Ascending aorta (tissue), 2 donors: ENCODE results near the gene MICU1. TPM values are rescaled to one million over a fixed set of nuclear protein-coding genes. Genes with fewer than 3 reads are reported as not detected.

Source experiments
- DNase-seq, 2 donors: peaks; one replicate each; pipeline ENCODE4 v3.0.0-alpha.2; 2019; ENCODE audit warnings: low spot score in 2 of 2
- H3K27ac ChIP-seq, 2 donors: fragments of 200-600 bp; sonication (generic); one replicate each; pipeline ENCODE4 v1.5.1; 2016 to 2017; ENCODE audit warnings: mild to moderate bottlenecking in 1 of 2
- H3K27me3 ChIP-seq: fragments of 200-600 bp; sonication (generic); one replicate; pipeline ENCODE4 v1.5.1; 2017
- H3K36me3 ChIP-seq, 2 donors: fragments of 200-600 bp; sonication (generic); one replicate each; pipeline ENCODE4 v1.5.1; 2016
- H3K4me1 ChIP-seq, 2 donors: fragments of 200-600 bp; sonication (generic); one replicate each; pipeline ENCODE4 v1.5.1; 2016 to 2017; ENCODE audit warnings: mild to moderate bottlenecking in 1 of 2
- H3K4me3 ChIP-seq, 2 donors: fragments of 200-600 bp; sonication (generic); one replicate each; pipeline ENCODE4 v1.5.1; 2016 to 2017; ENCODE audit warnings: mild to moderate bottlenecking in 1 of 2
- H3K9me3 ChIP-seq, 2 donors: fragments of 200-600 bp; sonication (generic); one replicate each; pipeline ENCODE4 v1.5.1; 2016
- CTCF ChIP-seq, 3 experiments: fragments of 200-600 bp in 2 of 3; fragments of 450-650 bp in 1 of 3; sonication (generic) in 2 of 3; IDR thresholded peaks; one replicate each; pipeline ENCODE4 v1.5.1; 2016 to 2019; ENCODE audit warnings: antibody characterized with exemption in 3 of 3, mild to moderate bottlenecking in 1 of 3, moderate library complexity in 1 of 3
- intact Hi-C: fragments of 100-400 bp; cut with DNase I; formaldehyde crosslinking; loops from one replicate; pipeline ENCODE4 v1.15.1; 2023
- total RNA-seq: library from RNA; depleted of rRNA; stranded (reverse); fragments of >200 nt; gene quantifications from one replicate; pipeline ENCODE4 v1.1.0, GENCODE V29; 2016

MICU1 gene
- total RNA-seq, 1 donor from 2014 or later, result 18.9 TPM

DNA sequence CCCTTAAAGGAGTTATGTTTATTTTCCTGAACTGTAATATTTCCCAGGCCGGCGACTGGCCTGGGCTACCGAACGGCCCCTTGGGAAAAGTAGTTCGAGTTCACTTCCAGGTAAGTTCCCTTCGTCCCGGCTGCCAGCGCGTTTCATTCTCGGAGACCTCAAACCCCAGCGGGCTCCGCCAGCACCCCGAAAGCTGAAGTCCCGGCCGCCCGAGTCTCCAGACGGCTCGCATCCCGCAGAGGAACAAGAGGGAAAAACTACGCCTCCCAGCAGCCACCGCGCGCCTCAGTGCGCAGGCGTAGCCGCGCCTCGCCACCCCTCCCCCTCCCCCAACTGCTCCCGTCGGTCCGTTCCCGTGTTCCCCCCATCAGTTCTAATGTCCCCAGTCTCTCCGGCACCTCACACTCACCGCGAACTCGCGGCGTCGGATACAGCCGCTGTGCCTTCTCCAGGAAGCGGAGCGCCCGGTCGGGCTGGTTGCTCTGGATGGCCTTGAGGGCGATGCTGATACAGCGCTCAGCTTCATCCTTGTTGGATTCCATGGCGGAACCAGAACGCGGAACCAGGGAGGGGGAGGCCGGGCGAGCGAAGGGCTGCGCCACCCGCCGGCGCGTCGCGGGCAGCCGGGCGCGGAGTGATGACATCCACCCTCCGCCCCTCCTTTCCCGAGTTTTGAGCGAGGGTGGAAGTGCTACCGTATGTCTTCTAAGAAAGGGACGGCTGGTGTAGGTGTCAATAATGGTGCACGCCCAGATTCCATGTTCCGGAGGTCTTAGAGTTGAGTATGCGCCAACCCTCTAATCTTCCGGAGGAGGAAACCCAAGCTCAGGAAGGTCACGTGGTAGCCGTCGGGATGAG, 271.3 kb downstream of the MICU1 start, which contains the start of gene DNAJB12:
TSS of gene DNAJB12 (minus strand) at position 564 of the 858 bp plus-strand sequence. CDS start at position 542, 22 bp downstream.
- Histone ChIP-seq H3K4me3 (peak within 1 kb of the TSS; percentile 96), H3K27ac (peak within 1 kb of the TSS; percentile 98), H3K4me1 (peaks cover 10 to 14% of the 10 kb centered on the region in 2 donors), H3K27me3 (no peaks in the 10 kb centered on the region), H3K9me3 (no peaks in the 10 kb centered on the region), H3K36me3 (peaks cover 0 to 16% of the 10 kb centered on the region in 2 donors)
- DNase-seq, result peak; percentile 68 to 94
- intact Hi-C loops, result loop anchor here (10.0 kb wide), 1 partner anchor 810 kb away; the partner anchor contains the start of genes ECD and FAM149B1
- no peak for TF ChIP-seq CTCF (IDR thresholded peaks at IDR 0.05)

- peak overlapping the region; percentile 98 for H3K27ac ChIP-seq
- intact Hi-C loops, result loop anchor here (10.0 kb wide), 1 partner anchor 811 kb away; the partner anchor contains the start of genes ECD and FAM149B1
Measured at GRCh38 chr10:72353965-72354355, 271.9 kb downstream of the MICU1 start.

DNA sequence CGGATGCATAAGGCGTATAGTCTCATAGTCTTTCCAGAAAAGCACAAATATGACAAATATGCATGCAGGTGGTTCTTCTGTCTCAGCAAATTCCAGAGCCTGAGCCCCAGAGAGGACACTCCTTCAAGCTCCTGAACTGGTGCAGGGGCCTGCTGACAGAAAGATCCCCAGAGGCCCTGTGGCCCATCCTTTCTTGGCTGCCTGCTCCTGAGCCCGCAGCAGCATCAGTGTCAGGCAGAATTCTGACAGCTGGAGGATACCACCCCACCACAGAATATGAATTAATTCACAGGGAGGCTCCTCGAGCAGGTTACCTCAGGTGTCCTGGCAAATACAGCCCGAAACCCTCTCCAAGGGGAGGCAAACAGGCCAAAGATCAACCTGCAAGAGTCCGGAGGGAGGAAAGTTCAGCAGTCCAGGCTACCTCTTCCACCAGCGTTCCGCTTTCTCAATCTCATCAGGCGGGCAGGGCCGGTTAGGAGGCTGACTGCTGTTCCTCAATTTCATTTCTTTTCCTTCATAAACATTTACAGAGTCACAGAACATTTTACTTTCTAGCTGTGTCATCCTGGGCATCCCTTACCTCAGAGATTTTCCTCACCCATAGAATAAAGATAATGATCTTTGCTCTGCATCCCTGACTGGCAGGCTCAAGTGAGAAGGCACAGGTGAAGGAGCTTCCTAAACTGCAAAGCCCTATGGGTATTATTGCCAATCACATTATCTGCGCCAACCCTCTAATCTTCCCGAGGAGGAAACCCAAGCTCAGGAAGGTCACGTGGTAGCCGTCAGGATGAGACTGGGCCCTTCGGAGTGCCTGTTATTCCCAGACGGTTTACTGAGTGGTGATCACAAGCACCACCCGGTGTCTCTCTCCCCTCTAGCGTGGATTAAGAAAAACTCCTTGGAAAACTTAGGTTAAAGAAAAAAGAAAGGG, 272.6 kb downstream of the MICU1 start:
- Histone ChIP-seq H3K27me3 (no peaks in the 10 kb centered on the region), H3K4me1 (peaks cover 10 to 14% of the 10 kb centered on the region in 2 donors), H3K4me3 (peak overlapping the region; percentile 96), H3K36me3 (peaks cover 4 to 28% of the 10 kb centered on the region in 2 donors), H3K27ac (peak overlapping the region; percentile 98), H3K9me3 (no peaks in the 10 kb centered on the region)
- intact Hi-C loops, result loop anchor here (10.0 kb wide), 1 partner anchor 812 kb away; the partner anchor contains the start of genes ECD and FAM149B1
- no peak for DNase-seq
- TF ChIP-seq CTCF (IDR thresholded peaks at IDR 0.05), result no peak

More at GRCh38 chr10:72353965-72354355, 271.9 kb downstream of the MICU1 start:
- no peaks in the 10 kb centered on the region for H3K27me3 ChIP-seq
- no peak for DNase-seq
- no peak for TF ChIP-seq CTCF (IDR thresholded peaks at IDR 0.05)
- peaks cover 10 to 14% of the 10 kb centered on the region in 2 donors for H3K4me1 ChIP-seq
- peak overlapping the region; percentile 96 for H3K4me3 ChIP-seq
- no peaks in the 10 kb centered on the region for H3K9me3 ChIP-seq
- H3K36me3 ChIP-seq, result peaks cover 0 to 21% of the 10 kb centered on the region in 2 donors

GRCh38 chr10:72351479-72351878, 274.4 kb downstream of the MICU1 start:
- TF ChIP-seq CTCF (IDR thresholded peaks at IDR 0.05), result no peak
- no peak for DNase-seq
- H3K9me3 ChIP-seq, result no peaks in the 10 kb centered on the region
- H3K27ac ChIP-seq, result no peak overlapping the region
- peaks cover 10 to 14% of the 10 kb centered on the region in 2 donors for H3K4me1 ChIP-seq
- no peaks in the 10 kb centered on the region for H3K27me3 ChIP-seq
- intact Hi-C loops, result loop anchor here (10.0 kb wide), 1 partner anchor 813 kb away; the partner anchor contains the start of genes ECD and FAM149B1
- peaks cover 7 to 36% of the 10 kb centered on the region in 2 donors for H3K36me3 ChIP-seq
- H3K4me3 ChIP-seq, result no peak overlapping the region

- H3K36me3 ChIP-seq, result peaks cover 13 to 43% of the 10 kb centered on the region in 2 donors
- no peaks in the 10 kb centered on the region for H3K9me3 ChIP-seq
- H3K4me3 ChIP-seq, result no peak overlapping the region
- no peak overlapping the region for H3K27ac ChIP-seq
- peaks cover 10 to 14% of the 10 kb centered on the region in 2 donors for H3K4me1 ChIP-seq
- H3K27me3 ChIP-seq, result no peaks in the 10 kb centered on the region
- intact Hi-C loops, result no loop called here
- no peak for DNase-seq
- no peak for TF ChIP-seq CTCF (IDR thresholded peaks at IDR 0.05)
Measured at GRCh38 chr10:72349438-72349837, 276.4 kb downstream of the MICU1 start.
